Transverse colon (tissue), 3 donors: ENCODE data around the gene ARHGAP8.

Experiments
- CTCF ChIP-seq, 5 experiments: fragments of 200-600 bp in 3 of 5; fragments of 450-650 bp in 2 of 5; sonication (generic) in 3 of 5; IDR thresholded peaks; 1 replicate in 2 of 5; 2 replicates in 3 of 5; pipeline ENCODE4 v1.5.1; 2016 to 2017; ENCODE audit warnings: antibody characterized with exemption in 5 of 5, inconsistent platforms in 3 of 5, mild to moderate bottlenecking in 2 of 5, moderate library complexity in 1 of 5
- EP300 ChIP-seq: sonication (generic); formaldehyde crosslinking; IDR thresholded peaks from one replicate; pipeline ENCODE4 v1.6.1; 2017; ENCODE audit warnings: antibody characterized with exemption, low read depth

GRCh38 chr22:44743247-44743646 is 9.1 kb upstream of the ARHGAP8 start:
- TF ChIP-seq CTCF (IDR thresholded peaks at IDR 0.05) (no peak), EP300 (no peak)
